Effector memory CD8-positive, alpha-beta T cell (primary cell): ENCODE results near the gene HLX.

ENCODE experiments used
- ATAC-seq: fragments of 150-1000 bp; cut with Tn5 transposase; replicated peaks from 2 replicates; pipeline ENCODE4 v1.10.0; 2021; ENCODE audit warnings: mild to moderate bottlenecking, moderate library complexity
- DNase-seq, 3 experiments: peaks; one replicate each; pipeline ENCODE4 v3.0.0; 2021
- H3K27ac Mint-ChIP-seq, 2 donors: one replicate each; pipeline ENCODE4 v1.8.0; 2022; ENCODE audit warnings: mild to moderate bottlenecking in 2 of 2, mixed read lengths in 2 of 2, moderate library complexity in 2 of 2
- H3K27me3 Mint-ChIP-seq, 2 donors: one replicate each; pipeline ENCODE4 v1.8.0; 2022; ENCODE audit warnings: mixed read lengths in 2 of 2
- H3K36me3 Mint-ChIP-seq: one replicate; pipeline ENCODE4 v1.8.0; 2022; ENCODE audit warnings: mild to moderate bottlenecking, moderate library complexity, mixed read lengths; ENCODE audit not compliant: insufficient read depth
- H3K4me1 Mint-ChIP-seq, 2 donors: one replicate each; pipeline ENCODE4 v1.8.0; 2022; ENCODE audit warnings: low read depth in 2 of 2, mixed read lengths in 2 of 2
- H3K4me3 Mint-ChIP-seq, 2 donors: one replicate each; pipeline ENCODE4 v1.8.0; 2022; ENCODE audit warnings: mild to moderate bottlenecking in 2 of 2, mixed read lengths in 2 of 2, moderate library complexity in 2 of 2
- H3K9me3 Mint-ChIP-seq, 2 donors: one replicate each; pipeline ENCODE4 v1.8.0; 2022; ENCODE audit warnings: mixed read lengths in 2 of 2

The HLX gene

GRCh38 chr1:220876511-220877376, 2.5 kb upstream of the HLX start:
- Mint-ChIP-seq H3K4me3 (peak overlapping the region in 1 of 2 donors; percentile 20), H3K27me3 (peaks cover 78 to 95% of the 10 kb centered on the region in 2 donors), H3K36me3 (peaks cover 2% of the 10 kb centered on the region), H3K9me3 (peaks cover 0 to 2% of the 10 kb centered on the region in 2 donors), H3K27ac (no peak overlapping the region), H3K4me1 (peaks cover 20 to 21% of the 10 kb centered on the region in 2 donors)
- ATAC-seq (no peak), DNase-seq (no peak)

GRCh38 chr1:220877377-220878095, 1.7 kb upstream of the HLX start:
- Mint-ChIP-seq H3K4me3 (peak overlapping the region; percentile 8 to 78), H3K4me1 (peaks cover 20 to 21% of the 10 kb centered on the region in 2 donors), H3K27ac (no peak overlapping the region), H3K9me3 (peaks cover 0 to 2% of the 10 kb centered on the region in 2 donors), H3K36me3 (peaks cover 2% of the 10 kb centered on the region), H3K27me3 (peaks cover 78 to 95% of the 10 kb centered on the region in 2 donors)
- DNase-seq (no peak), ATAC-seq (no peak)

- DNase-seq, result no peak
- Mint-ChIP-seq H3K4me1 (peaks cover 20 to 21% of the 10 kb centered on the region in 2 donors), H3K4me3 (peak overlapping the region; percentile 78 to 83), H3K27me3 (peaks cover 75 to 95% of the 10 kb centered on the region in 2 donors), H3K9me3 (peaks cover 0 to 2% of the 10 kb centered on the region in 2 donors), H3K36me3 (peaks cover 2% of the 10 kb centered on the region), H3K27ac (no peak overlapping the region)
- no peak for ATAC-seq
Observed at GRCh38 chr1:220878191-220879075, 810 bp upstream of the HLX start.

DNA sequence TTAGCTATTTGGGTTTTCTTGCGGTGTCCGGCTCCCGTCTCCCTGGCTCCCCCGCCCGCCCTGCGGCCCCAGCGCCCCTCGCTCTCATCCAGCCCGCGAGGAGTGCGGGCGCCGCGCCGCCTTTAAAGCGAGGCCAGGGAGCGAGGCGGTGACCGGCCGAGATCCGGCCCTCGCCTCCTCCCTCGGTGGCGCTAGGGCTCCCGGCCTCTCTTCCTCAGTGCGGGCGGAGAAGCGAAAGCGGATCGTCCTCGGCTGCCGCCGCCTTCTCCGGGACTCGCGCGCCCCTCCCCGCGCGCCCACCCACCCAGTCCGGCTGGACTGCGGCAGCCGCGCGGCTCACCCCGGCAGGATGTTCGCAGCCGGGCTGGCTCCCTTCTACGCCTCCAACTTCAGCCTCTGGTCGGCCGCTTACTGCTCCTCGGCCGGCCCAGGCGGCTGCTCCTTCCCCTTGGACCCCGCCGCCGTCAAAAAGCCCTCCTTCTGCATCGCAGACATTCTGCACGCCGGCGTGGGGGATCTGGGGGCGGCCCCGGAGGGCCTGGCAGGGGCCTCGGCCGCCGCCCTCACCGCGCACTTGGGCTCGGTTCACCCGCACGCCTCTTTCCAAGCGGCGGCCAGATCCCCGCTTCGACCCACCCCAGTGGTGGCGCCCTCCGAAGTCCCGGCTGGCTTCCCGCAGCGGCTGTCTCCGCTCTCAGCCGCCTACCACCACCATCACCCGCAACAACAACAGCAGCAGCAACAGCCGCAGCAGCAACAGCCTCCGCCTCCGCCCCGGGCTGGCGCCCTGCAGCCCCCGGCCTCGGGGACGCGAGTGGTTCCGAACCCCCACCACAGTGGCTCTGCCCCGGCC, 492 bp downstream of the HLX start:
- Mint-ChIP-seq H3K27me3 (peaks cover 80 to 95% of the 10 kb centered on the region in 2 donors), H3K4me1 (peaks cover 20 to 21% of the 10 kb centered on the region in 2 donors), H3K27ac (no peak overlapping the region), H3K4me3 (peak overlapping the region; percentile 78 to 83), H3K9me3 (peaks cover 0 to 2% of the 10 kb centered on the region in 2 donors), H3K36me3 (peaks cover 2% of the 10 kb centered on the region)
- DNase-seq (no peak), ATAC-seq (peak; percentile 19)

DNA sequence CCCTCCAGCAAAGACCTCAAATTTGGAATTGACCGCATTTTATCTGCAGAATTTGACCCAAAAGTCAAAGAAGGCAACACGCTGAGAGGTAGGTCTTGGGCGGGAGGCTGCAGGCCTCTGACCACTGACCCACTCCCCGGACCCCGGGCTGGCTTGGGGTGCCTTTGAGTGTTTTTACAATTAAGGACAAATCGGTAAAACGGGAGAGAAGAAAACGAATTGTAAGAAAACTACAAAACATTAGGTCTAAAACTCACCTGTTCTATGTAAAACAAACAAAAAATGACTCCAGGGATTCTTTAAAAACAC, 1.1 kb downstream of the HLX start:
- no peaks in the 10 kb centered on the region for H3K36me3 Mint-ChIP-seq
- H3K4me3 Mint-ChIP-seq, result peak overlapping the region; percentile 78 to 83
- peaks cover 20 to 21% of the 10 kb centered on the region in 2 donors for H3K4me1 Mint-ChIP-seq
- DNase-seq, result no peak
- H3K27me3 Mint-ChIP-seq, result peaks cover 75 to 95% of the 10 kb centered on the region in 2 donors
- H3K9me3 Mint-ChIP-seq, result no peaks in the 10 kb centered on the region
- no peak overlapping the region for H3K27ac Mint-ChIP-seq
- ATAC-seq, result no peak

DNA sequence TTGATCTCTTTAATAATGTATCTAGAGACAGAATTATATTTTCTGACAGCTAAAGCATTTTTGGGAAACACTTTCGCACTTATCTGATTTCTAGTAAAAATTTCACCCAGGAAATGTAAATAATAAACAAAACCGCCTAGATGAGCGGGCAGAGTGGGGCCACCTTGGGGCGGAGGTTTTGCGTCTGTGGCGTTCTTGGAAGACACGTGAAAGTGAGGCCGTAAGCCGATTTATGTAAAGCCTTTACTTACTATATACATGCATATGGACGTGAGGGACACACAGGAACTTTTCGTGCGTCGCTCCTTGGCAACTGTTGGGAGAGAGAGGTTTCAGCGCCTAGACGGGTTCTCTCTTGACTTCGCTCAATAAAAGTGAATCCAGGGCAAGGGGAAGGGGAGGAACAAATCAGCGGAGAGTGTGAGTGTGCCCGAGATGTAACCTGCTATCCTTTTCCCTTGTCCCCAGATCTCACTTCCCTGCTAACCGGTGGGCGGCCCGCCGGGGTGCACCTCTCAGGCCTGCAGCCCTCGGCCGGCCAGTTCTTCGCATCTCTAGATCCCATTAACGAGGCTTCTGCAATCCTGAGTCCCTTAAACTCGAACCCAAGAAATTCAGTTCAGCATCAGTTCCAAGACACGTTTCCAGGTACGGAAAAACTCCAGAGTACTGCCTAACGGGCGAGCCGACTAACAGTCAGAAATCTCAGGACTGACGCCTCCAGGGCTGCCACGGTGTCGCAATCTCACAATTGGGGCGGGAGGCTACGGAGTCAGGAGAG, 1.7 kb downstream of the HLX start:
- ATAC-seq (no peak), DNase-seq (no peak)
- H3K27me3 Mint-ChIP-seq, result peaks cover 71 to 95% of the 10 kb centered on the region in 2 donors
- H3K4me1 Mint-ChIP-seq, result peaks cover 20 to 21% of the 10 kb centered on the region in 2 donors
- H3K9me3 Mint-ChIP-seq, result no peaks in the 10 kb centered on the region
- H3K27ac Mint-ChIP-seq, result peak overlapping the region in 1 of 2 donors; percentile 62
- peak overlapping the region; percentile 78 to 83 for H3K4me3 Mint-ChIP-seq
- no peaks in the 10 kb centered on the region for H3K36me3 Mint-ChIP-seq

- Mint-ChIP-seq H3K4me1 (peaks cover 20 to 21% of the 10 kb centered on the region in 2 donors), H3K9me3 (no peaks in the 10 kb centered on the region), H3K4me3 (no peak overlapping the region), H3K27me3 (peaks cover 67 to 95% of the 10 kb centered on the region in 2 donors), H3K36me3 (no peaks in the 10 kb centered on the region), H3K27ac (no peak overlapping the region)
- DNase-seq (no peak), ATAC-seq (no peak)
Observed at GRCh38 chr1:220882061-220882891, 3.0 kb downstream of the HLX start.

GRCh38 chr1:220884109-220884980, 5.1 kb downstream of the HLX start:
- no peaks in the 10 kb centered on the region for H3K9me3 Mint-ChIP-seq
- H3K4me1 Mint-ChIP-seq, result peaks cover 10 to 12% of the 10 kb centered on the region in 2 donors
- no peaks in the 10 kb centered on the region for H3K36me3 Mint-ChIP-seq
- H3K27me3 Mint-ChIP-seq, result peaks cover 66 to 97% of the 10 kb centered on the region in 2 donors
- no peak overlapping the region for H3K27ac Mint-ChIP-seq
- no peak overlapping the region for H3K4me3 Mint-ChIP-seq
- ATAC-seq (no peak), DNase-seq (no peak)

DNA sequence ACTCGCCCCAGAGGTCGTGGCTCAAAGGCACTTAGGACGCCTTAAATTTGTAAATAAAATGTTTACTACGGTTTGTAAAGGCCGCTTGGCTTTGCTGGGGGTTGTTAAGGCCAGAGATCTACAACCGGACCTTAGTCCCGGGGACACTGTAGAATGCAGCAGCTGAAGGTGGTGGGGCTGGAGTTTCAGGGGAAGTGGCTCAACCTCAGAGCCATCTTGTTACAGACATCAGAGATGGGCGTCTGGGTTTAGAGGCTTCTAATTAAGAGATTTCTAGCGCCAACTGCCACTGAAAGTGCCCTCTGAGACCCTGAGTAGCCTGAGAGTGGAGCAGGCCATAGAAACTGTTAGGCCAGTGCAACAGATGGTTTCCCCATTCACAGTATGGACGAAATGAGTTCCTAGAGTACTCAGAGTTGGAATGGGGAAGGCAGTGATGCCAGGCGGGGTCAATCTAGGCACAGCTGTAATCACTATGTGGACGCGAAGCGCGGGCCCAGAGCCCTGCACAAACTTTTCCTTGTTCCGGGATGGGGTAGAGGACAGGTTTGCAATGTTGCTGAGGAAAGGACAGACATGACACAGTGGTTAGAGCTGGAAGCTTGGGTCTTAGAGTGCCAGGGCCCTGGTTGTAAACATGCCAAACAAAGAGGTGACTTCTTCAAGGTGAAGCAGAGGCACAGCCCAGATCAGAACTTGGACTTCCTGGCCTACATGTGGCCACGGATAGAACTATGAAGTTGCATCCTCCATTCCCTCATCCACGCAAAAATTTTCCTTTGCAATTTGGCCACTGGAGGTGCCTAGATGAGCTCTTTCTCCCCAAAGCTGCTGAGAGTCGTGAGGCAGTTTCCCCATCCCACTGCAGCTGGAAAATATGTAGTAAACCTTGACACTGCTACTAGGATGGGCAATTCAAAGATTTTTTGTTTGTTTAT, 6.0 kb downstream of the HLX start:
- DNase-seq, result no peak
- Mint-ChIP-seq H3K4me1 (peaks cover 8 to 11% of the 10 kb centered on the region in 2 donors), H3K27me3 (peaks cover 72 to 100% of the 10 kb centered on the region in 2 donors), H3K9me3 (no peaks in the 10 kb centered on the region), H3K4me3 (no peak overlapping the region), H3K36me3 (no peaks in the 10 kb centered on the region), H3K27ac (no peak overlapping the region)
- ATAC-seq, result no peak

- no peak for DNase-seq
- peaks cover 72 to 100% of the 10 kb centered on the region in 2 donors for H3K27me3 Mint-ChIP-seq
- peaks cover under 1 to 5% of the 10 kb centered on the region in 2 donors for H3K4me1 Mint-ChIP-seq
- no peak for ATAC-seq
- H3K27ac Mint-ChIP-seq, result no peak overlapping the region
- H3K4me3 Mint-ChIP-seq, result no peak overlapping the region
- H3K9me3 Mint-ChIP-seq, result no peaks in the 10 kb centered on the region
- H3K36me3 Mint-ChIP-seq, result no peaks in the 10 kb centered on the region
Observed at GRCh38 chr1:220885971-220886370, 6.7 kb downstream of the HLX start.
